ENCODE data around the gene GBX1.

Gene GBX1

DNA sequence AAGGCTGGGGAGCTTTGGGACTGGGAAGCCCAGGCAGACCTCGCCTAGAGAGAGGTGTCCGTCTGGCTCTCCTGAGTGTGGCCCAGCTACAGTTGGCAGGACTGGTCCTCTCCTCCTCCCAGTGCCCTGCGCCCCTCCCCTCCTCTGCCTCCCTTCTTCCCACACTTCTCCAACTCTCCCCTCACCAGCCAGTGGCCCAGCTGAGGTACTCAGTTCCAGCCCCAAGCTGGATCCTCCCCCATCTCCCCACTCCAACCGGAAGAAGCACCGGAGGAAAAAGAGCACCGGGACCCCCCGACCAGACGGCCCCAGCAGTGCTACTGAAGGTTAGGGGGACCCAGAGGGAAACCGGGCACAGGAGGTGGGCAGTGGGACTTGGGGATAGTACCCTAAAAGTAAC is 27.7 kb downstream of the GBX1 start:
- DNase-seq (ENCODE audit: low read depth in 2 of 2): no peak

- no peak for DNase-seq (ENCODE audit: low read depth in 2 of 2)
Observed at GRCh38 chr7:151139071-151139790, 28.3 kb downstream of the GBX1 start.

DNA sequence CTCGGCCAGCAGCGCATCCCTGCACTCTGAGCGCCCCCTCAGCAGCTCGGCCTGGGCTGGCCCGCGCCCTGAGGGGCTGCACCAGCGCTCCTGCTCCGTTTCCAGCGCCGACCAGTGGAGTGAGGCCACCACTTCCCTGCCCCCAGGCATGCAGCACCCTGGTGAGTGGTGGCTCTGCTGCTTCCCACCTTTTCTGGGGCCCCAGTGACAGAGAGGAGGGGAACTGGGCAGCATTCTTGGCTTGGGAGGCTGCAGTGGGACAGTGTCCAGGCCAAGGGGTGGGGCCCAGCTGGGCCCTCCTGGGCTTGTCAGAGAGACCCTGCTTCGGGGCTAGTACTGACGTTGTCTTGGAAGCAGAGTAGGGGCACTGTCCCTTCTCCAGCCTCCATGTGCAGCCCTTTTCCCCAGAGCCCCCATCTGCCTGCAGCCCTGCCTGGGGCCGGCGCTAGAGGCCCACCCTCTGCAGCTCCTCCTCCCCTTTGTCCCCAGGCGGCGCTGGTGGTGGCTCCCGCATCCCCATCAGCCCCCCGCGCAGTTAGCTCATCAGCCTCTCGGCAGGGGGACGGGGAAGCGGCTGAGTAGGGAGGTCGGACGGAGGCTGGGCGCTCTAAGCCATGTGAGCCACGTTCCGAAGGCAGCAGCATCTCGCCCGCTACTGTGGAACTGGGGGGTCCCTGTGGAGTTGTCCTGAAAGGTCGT is 29.2 kb downstream of the GBX1 start:
- DNase-seq (ENCODE audit: low read depth in 2 of 2): no peak

DNA sequence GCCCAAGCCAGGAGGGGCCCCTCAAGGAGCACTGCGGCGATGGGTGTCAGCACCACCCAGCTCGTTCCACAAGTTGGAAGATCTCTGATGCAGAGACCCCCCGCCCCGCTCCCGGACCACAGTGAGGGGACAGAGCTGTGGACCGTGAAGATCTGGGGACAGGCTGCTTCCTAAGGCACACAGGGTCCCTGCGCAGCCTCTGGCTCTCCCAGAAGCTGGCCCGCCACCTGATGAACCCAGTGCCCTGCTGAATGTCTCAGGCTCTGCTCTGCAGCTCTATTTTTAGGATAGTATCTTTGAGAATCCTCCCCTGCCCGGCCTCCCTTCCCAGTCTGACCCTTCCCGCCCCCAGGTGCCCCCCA is 29.7 kb downstream of the GBX1 start:
- DNase-seq (ENCODE audit: low read depth in 2 of 2): no peak

DNA sequence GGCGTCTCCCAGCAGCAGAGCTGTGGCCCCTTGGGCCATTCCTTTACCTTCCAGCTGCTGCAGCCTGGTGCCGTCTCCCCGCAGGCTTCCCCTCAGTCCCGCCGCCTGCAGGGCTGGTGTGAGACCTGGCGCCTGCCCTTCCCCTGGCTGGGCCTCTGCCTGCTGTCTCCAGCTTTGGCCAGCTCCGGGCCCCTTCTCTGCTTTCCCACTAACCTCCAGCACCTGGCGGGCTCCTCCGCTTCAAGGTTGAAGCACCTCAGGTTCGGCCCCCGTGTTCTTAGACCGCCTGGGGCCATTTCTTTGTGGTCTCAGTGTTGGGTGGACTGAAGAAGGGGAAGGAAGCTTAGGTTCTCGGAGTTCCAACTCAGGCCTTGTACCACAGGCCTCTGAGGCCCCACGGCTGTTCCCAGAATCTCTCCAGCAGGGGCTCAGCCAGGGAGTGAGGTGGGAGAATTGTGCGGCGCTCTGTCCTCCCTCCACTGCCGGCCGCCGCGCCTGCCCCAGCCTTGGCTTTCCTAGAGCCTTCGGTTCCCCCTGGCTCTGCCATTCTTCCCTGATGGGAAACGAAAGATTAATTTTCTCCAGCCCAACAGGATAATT is 30.3 kb downstream of the GBX1 start:
- no peak for DNase-seq (ENCODE audit: low read depth in 2 of 2)

DNA sequence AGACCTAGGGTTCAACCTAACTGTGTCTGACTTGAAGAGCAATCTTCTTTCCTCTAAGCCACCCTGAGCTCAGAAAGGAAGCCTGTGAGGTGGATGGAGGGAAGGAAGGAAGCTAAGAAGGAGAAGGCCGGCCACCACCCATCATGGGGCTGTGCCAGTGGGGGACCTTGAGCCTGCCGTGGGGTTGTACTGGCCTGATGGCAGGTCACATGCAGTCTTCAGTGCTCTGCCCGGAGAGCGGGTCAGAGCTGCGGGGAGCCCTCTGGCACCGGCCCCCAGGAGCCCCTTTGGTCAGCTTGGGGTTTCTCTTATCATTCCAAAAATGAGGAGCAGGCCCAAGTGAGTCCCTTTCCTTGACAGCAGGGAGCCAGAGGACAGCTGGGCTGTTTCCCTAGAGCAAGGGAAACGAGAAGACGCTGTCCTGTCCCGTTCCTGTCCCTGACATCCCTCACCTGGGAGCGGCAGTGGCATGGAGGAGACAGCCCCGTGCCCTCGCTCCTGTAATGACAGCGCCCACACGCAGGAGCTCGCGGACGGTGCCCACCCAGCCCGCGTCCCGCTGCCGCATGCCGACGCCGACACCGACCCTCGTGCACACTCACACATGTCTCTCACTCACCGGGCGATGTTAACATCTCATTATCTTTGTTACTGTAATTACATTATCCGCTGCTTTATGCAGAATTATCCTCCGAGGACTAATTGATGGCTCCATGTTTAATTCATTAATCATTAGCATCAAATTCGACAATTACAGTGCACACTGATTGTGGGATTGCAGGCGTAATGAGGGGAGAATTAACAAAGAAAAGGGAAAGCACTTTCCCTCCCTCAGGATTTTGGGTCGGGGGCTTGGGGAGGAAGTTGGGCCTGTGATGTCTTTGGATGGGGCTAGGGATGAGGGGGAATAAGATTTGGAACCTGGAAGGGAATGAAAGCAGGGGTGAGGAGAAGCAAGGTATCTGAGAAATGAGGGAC is 31.3 kb downstream of the GBX1 start:
- no peak for DNase-seq (ENCODE audit: low read depth in 2 of 2)

DNA sequence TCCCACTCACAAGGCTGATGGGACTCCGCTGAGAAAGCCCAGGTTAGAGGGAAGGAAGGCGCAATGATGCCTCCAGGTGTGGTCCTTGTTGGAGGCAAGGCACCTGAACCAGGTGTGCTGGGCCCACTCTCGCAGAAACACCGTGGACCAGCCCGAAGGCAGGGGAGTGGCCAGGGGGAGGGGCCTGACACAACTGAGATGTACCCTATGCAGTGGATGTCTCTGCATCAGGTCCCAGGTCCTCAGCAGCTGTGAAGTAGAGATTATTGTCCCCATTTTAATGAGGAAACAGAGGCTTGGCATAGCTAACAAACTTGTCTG is 32.0 kb downstream of the GBX1 start:
- no peak for DNase-seq (ENCODE audit: low read depth in 2 of 2)

- no peak for DNase-seq (ENCODE audit: low read depth in 2 of 2)
Observed at GRCh38 chr7:151134743-151135524, 32.6 kb downstream of the GBX1 start.

DNA sequence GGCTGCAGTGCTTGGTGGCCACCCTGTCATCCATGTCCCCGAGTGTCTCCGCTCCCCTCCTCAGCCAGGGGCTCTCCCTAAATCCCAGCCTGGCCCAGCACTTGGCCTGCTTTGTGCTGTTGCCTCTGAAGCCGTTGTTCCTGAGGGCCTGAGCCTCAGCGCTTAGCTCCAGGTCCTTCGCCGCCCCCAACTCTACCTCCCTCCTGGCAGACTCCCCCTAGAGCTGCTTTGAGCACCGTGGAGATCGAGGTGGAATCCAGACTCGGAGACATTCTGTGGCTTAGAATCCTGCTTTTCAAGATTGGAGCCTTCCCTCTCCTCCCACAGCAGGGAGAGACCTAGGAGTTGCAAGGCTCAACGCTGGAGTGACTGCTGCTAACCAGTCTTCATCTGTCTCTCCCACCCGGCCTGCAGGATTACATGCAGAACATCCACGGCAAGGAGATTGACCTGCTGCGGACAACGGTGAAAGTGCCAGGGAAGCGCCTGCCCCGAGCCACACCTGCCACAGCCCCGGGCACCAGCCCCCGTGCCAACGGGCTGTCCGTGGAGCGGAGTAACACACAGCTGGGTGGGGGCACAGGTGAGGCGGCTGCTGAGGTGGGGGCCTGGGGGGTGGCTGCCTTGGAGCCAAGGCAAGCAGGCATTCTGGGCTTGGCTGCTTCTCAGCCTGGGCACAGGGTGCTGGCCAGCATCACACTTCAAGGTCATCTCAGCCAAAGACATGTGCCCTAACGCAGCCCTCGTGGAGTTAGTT is 33.3 kb downstream of the GBX1 start:
- DNase-seq (ENCODE audit: low read depth in 2 of 2): no peak

GRCh38 chr7:151133266-151133985 is 34.1 kb downstream of the GBX1 start:
- no peak for DNase-seq (ENCODE audit: low read depth in 2 of 2)

GRCh38 chr7:151132461-151133205 is 34.9 kb downstream of the GBX1 start:
- no peak for DNase-seq (ENCODE audit: low read depth in 2 of 2)

DNA sequence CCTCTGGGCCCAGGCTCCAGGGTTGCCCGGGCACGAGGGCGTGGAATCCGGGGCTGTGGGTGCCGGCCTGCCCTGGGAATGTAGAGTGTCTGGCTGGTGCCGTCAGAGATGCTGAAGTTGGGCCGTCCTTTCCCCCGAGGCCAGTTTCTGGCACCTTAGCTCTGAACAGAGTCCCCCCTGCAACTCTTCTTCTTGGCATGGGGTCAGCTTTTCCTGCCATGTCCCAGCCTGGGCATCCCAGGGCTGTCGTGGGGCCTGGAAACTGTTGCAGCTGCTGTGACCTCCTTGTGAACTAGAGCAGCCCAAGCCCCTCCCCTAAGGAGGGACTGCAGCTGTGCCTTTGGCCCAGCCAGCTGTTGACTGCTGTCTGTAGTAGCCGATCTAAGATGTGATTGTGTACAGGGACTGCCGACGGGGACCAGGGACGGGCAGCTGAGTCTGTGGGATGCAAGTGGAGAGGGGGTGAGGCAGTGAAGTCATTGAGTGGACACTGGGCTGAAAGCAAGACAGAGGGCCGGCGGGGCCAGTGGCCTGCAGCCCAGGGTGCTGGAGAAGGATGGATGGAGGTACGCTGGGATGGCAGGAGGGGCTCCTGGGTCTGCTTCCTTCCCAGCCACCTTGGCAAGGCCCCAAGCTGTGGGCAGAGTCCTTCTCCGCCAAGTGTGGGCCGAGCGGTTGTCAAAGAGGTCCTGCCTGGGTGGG is 35.8 kb downstream of the GBX1 start:
- DNase-seq (ENCODE audit: low read depth in 2 of 2): no peak

DNA sequence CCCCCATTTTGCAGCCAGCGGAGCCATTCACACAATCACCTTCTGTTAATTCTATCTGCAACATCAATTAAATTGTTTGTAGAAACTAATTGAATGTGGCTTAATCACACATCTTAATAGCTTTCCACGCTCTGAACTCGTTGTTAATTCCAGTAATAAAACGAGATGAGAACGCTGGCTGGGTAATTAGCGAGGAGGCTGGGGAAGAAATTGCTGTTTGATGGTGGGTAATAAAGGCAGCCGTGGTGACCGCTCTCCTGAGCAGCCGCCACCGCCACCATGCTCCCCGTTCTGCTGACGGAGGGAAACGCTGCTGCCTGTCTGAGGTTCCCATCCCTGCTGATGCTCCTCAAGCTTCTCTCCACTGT is 36.3 kb downstream of the GBX1 start:
- no peak for DNase-seq (ENCODE audit: low read depth in 2 of 2)

DNA sequence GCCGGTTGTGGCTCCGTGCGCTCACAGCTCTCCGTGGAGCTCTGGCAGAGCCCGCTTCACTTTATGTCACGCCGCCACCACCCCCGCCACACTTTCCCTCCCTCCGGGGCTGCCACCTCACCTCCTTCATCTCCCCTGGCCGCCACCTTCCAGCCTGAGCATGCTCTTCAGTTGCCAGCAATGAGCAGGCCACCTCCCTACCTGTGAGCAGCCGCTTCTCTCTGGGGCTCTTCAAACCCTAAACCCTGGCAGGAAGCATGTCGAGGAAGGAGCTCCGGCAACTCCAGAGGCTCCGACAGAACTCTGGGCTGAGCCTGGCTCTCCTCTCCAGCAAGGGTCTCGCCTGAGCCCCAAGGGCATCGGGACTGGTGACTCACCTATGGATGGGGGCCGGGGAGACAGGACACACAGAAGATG is 36.7 kb downstream of the GBX1 start:
- no peak for DNase-seq (ENCODE audit: low read depth in 2 of 2)

- DNase-seq (ENCODE audit: low read depth in 2 of 2): no peak
Observed at GRCh38 chr7:151129960-151130591, 37.4 kb downstream of the GBX1 start.

GRCh38 chr7:151129117-151129959 is 38.2 kb downstream of the GBX1 start:
- DNase-seq (ENCODE audit: low read depth in 2 of 2): no peak

DNA sequence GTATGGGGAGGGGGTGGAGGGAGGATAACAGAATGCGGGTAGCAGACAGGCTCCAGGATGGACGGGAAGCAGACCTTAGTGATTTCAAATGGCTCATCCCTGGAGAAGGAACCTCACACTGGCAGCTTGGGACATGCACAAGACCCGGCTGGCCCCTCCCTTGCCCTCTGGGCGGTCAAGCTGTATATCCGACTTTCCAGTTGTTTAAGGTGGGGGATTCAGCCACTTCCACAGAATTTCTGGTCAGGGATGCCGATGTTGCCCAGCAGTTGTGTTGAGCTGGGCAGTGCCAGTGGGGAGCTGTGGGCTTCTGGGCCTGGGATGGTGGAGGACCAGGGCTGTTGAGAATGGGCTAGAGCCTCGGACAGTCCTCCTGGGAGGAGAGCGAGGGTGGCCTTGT is 38.8 kb downstream of the GBX1 start:
- DNase-seq (ENCODE audit: low read depth in 2 of 2): no peak
